ENCODE results near the gene KRAS. TPM values are rescaled to one million over a fixed set of nuclear protein-coding genes. Genes with fewer than 3 reads are reported as not detected.

KRAS gene
- total RNA-seq, 1 donor, result 12.4 TPM

- no peak for DNase-seq (ENCODE audit: low read depth in 2 of 3, low spot score in 2 of 3)
These were observed 6.1 kb upstream of the KRAS start for GRCh38 chr12:25256826-25257225.

GRCh38 chr12:25256005-25256404 lies 5.3 kb upstream of the KRAS start:
- DNase-seq (ENCODE audit: low read depth in 2 of 3, low spot score in 2 of 3), result no peak

GRCh38 chr12:25254271-25254880 lies 3.6 kb upstream of the KRAS start:
- no peak for DNase-seq (ENCODE audit: low read depth in 2 of 3, low spot score in 2 of 3)

- DNase-seq (ENCODE audit: low read depth in 2 of 3, low spot score in 2 of 3), result no peak
These were observed 2.8 kb upstream of the KRAS start for GRCh38 chr12:25253371-25254068.

- no peak for DNase-seq (ENCODE audit: low read depth in 2 of 3, low spot score in 2 of 3)
These were observed 2.2 kb upstream of the KRAS start for GRCh38 chr12:25252946-25253345.

GRCh38 chr12:25251769-25252168 lies 1.0 kb upstream of the KRAS start:
- peak in 1 of 3 donors; percentile 10 for DNase-seq (ENCODE audit: low read depth in 2 of 3, low spot score in 2 of 3)

- peak in 2 of 3 donors; percentile 36 to 54 for DNase-seq (ENCODE audit: low read depth in 2 of 3, low spot score in 2 of 3)
These were observed 594 bp downstream of the KRAS start for GRCh38 chr12:25249931-25250738.

GRCh38 chr12:25248732-25249131 lies 2.0 kb downstream of the KRAS start:
- DNase-seq (ENCODE audit: low read depth in 2 of 3, low spot score in 2 of 3), result no peak

- DNase-seq (ENCODE audit: low read depth in 2 of 3, low spot score in 2 of 3), result no peak
These were observed 2.6 kb downstream of the KRAS start for GRCh38 chr12:25248137-25248536.

GRCh38 chr12:25245491-25245890 lies 5.2 kb downstream of the KRAS start:
- no peak for DNase-seq (ENCODE audit: low read depth in 2 of 3, low spot score in 2 of 3)

GRCh38 chr12:25243680-25243990 lies 7.1 kb downstream of the KRAS start:
- DNase-seq (ENCODE audit: low read depth in 2 of 3, low spot score in 2 of 3), result no peak

- DNase-seq (ENCODE audit: low read depth in 2 of 3, low spot score in 2 of 3), result no peak
These were observed 7.6 kb downstream of the KRAS start for GRCh38 chr12:25242981-25243679.

- peak in 2 of 3 donors; percentile 46 to 78 for DNase-seq (ENCODE audit: low read depth in 2 of 3, low spot score in 2 of 3)
These were observed 9.3 kb downstream of the KRAS start for GRCh38 chr12:25241167-25242020.

- DNase-seq (ENCODE audit: low read depth in 2 of 3, low spot score in 2 of 3), result no peak
These were observed 14.1 kb downstream of the KRAS start for GRCh38 chr12:25236626-25237025.

GRCh38 chr12:25236190-25236589 lies 14.5 kb downstream of the KRAS start:
- DNase-seq (ENCODE audit: low read depth in 2 of 3, low spot score in 2 of 3), result no peak

GRCh38 chr12:25213338-25213737 lies 37.4 kb downstream of the KRAS start:
- DNase-seq (ENCODE audit: low read depth in 2 of 3, low spot score in 2 of 3), result no peak

GRCh38 chr12:25208554-25208953 lies 42.2 kb downstream of the KRAS start:
- DNase-seq (ENCODE audit: low read depth in 2 of 3, low spot score in 2 of 3), result no peak

GRCh38 chr12:25207846-25208245 lies 42.9 kb downstream of the KRAS start:
- no peak for DNase-seq (ENCODE audit: low read depth in 2 of 3, low spot score in 2 of 3)

- DNase-seq (ENCODE audit: low read depth in 2 of 3, low spot score in 2 of 3), result no peak
These were observed 43.3 kb downstream of the KRAS start for GRCh38 chr12:25207411-25207810.

GRCh38 chr12:25202137-25202536 lies 48.6 kb downstream of the KRAS start:
- no peak for DNase-seq (ENCODE audit: low read depth in 2 of 3, low spot score in 2 of 3)

All from hematopoietic multipotent progenitor cell (in vitro differentiated cells).